HG03196 (cell line): ENCODE measurements around the gene NRL.

Experiments
- ATAC-seq: cut with Tn5 transposase; IDR thresholded peaks from one replicate; pipeline ENCODE4 v1.9.1; 2021; ENCODE audit not compliant: unreplicated experiment

NRL gene

GRCh38 chr14:24083462-24083861 lies 31.3 kb downstream of the NRL start:
- no peak for ATAC-seq

- no peak for ATAC-seq
These were observed 32.2 kb downstream of the NRL start for GRCh38 chr14:24082411-24083080.

DNA sequence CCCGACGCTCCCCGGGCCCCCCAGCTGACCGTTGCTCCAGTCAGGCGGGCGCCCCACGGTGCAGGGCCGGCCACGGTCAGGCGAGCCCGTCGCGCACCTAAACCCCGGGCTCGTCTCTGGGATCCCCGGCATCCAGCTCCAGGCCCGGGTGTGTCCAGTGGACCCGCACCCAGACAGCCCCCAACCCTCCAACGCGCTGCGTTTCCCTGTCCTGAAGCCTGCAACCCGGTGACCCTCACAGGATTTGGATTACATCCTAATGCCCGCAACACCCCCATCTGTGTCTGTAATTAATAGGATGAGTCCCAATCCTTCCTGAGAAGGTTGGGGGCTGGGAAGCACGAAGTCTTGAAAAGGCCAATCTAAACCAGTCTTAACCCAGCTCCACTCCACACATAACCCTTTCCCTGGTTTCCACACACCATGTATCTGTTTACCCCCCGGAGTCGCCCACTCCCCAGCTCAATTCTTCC lies 33.0 kb downstream of the NRL start:
- no peak for ATAC-seq

DNA sequence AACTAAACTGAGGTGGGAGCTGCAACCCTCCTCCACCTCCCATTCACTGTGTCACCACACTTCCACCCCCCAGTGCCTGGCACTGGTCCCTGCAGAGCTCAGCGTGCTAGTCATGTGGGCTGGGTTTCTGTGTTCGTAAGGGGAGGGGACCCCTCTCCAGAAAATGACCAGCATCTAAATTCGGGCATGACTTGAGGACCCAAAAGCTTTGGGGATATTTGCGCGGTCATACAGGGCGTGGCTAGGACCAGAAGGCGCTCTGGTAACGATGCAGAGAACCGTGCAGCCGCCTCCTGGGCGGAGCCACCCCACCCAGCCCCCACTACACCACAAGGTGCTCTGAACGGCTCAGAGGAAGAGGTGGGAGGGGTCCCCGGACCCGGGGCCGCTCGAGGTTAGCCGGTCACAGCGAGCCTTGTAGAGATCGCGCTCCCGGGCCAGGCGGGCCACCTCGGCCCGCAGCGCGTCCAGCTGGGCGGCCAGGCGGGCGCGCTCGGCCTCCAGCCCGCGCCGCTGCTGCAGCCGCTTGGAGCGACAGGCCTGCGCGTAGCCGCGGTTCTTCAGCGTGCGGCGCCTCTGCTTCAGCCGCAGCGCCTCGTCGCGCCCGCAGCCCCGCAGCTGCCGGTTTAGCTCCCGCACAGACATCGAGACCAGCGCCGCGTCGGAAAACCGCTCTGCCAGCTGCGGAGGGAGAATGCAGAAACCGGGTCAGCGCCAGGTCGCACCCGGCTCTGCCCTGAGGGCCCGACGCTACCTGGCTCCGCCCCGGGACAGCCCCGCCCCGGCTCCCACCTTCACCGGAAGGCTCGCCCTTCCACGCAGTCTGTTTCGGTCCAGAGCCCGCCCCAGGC lies 33.6 kb downstream of the NRL start:
- ATAC-seq = peak; percentile 84

DNA sequence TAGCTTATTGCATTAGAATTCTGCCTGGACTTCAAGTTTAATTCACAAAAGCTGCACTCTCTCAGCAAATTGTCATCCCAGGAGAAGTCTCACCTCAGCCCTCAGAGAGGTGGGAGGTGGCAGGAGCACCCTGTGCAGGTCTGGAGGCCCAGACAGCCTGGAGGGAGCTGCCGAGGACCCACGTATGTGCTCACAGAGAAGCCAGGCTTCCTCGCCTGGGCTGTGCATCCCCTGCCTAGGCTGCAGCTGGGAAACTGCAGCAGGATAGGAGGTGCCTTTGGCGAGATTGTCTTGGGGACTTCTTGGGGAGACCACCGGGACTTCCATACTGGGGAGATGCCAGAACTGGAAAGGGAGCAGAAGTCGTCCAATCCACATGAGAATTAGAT lies 34.6 kb downstream of the NRL start:
- no peak for ATAC-seq

GRCh38 chr14:24079491-24080141 lies 35.1 kb downstream of the NRL start:
- ATAC-seq = no peak

DNA sequence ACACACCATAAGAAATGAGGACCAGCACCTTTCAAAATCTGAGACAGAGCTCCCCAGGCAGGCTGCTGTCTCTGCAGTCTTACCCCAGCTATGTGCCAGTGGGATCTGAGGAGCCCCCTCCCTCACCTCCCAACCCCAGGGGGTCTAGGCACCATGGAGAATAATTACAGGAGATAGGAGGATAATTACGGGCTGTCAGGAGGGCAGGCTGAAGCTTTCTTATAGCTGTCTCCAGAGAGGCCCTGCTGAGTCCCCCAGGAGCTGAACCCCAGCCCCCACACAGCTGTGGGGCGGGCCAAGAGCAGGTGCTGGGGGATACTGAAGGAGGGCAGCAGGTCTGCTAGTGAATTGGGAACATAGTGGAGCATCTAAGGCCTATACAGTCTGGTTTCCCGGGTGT lies 36.6 kb downstream of the NRL start:
- no peak for ATAC-seq

DNA sequence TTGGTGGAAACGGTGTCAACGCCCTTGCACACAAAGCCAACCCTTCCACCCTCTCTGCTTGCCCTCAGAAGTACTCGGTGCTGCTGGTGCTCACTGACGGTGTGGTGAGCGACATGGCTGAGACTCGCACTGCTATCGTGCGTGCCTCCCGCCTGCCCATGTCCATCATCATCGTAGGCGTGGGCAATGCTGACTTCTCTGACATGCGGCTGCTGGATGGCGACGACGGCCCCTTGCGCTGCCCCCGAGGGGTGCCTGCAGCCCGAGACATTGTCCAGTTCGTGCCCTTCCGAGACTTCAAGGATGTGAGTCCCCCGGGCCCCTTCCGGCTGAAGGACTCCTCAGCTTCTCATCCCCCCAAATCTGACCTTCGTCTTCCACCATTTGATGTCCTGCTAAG lies 37.7 kb downstream of the NRL start:
- no peak for ATAC-seq

DNA sequence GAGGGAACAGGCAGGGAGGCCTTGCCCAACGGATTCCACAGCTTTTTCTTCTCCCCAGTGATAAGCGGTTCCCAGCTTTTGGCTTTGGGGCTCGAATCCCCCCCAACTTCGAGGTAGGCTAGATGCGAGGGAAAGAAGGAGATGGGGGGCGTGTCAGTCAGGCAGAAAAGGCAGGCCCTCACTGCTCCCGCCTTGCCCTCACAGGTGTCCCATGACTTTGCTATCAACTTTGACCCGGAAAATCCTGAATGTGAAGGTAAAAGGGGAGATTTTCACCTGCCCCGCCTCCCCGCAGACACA lies 38.5 kb downstream of the NRL start:
- ATAC-seq = no peak

DNA sequence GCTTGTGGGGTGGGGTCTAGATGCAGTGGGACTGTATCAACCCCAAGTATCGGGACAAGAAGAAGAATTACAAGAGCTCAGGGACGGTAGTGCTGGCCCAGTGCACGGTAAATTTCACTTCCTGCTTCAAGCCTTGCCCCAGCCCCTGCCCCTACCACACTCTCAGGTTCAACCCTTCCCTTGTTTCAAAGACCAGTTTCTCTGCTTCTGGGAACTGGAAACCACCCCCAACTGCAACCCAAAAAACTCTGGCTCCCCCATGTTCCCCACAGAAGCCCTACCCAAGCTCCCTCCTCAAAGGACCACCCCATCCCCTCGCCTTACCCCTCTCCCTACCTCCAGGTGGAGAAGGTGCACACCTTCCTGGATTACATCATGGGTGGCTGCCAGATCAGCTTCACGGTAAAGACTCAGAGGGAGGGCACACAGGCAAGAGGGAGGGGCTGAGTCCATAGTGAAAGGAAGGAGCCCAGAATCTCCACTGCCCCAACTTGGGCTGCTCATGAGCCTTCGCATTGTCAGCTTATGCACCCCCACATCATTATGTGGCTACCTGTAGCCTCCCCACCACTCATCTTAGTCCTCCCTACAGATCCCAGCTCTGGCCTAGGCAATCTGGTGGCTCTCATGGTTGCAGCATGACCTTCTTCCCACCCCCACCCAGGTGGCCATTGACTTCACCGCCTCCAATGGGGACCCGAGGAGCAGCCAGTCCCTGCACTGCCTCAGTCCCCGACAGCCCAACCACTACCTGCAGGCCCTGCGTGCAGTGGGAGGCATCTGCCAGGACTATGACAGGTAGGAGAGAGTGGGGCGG lies 39.1 kb downstream of the NRL start:
- ATAC-seq = no peak

- no peak for ATAC-seq
These were observed 39.9 kb downstream of the NRL start for GRCh38 chr14:24074625-24075484.

- no peak for ATAC-seq
These were observed 41.6 kb downstream of the NRL start for GRCh38 chr14:24072881-24073877.

- no peak for ATAC-seq
These were observed 42.3 kb downstream of the NRL start for GRCh38 chr14:24072436-24072835.

DNA sequence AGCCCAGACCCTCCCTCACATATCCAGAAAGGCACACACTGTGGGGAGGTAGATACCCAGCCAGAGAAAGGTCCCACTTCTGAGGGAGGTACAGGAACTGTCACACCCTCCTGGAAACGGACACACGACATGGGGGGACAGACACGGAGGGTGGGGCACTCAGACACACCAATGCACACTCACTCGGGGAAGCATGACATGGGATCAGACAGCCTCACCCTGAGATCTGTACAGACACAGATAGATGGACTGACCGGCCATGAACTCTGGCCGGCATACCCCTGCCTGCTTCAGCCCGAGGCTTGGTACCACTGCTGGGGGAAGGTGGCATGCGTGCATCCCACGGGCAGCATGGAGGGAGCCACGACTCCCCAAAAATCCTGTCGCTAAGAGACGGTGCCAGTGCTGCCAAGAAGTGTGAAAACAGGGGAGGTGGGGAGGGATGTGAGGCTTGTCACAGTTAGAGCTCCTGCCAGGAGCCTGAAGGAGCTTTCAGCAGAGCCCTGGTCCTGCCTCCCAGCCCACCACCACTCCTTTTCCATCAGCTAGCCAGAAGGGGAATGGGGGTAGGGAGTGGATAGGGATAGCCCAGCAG lies 42.8 kb downstream of the NRL start:
- ATAC-seq = no peak

DNA sequence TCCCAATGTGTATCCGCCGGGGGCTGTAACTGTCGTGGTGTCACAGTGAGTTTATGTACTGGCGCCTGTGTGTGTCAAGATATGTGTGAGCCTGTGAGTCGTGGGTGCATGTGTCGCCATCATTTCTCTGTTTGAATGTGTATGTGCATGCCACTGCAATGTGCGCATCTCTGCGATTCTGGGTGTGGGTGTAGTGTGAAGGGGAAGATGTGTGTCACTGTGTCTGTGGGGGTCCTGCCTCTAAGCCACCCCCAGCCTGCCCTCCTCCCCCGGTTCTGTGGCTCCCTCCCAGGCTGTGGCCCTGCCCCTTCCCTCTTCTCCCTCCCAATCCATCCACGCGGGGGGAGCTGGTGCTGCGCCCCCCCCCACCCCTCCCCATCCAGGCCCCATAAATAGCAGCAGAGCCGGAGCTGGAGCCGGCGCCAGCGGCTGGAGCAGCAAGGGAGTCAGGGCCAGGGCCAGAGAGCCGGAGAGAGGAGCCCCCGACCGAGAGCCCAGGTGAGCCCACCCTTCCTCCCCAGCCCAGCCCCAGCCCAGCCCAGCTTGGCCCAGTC lies 43.5 kb downstream of the NRL start, which contains the start of gene CPNE6:
Gene CPNE6, plus strand, starts transcription at position 419 of the 554 bp plus-strand sequence. CDS start 1,375 bp downstream, outside the sequence.
- no peak for ATAC-seq

- no peak for ATAC-seq
These were observed 44.2 kb downstream of the NRL start for GRCh38 chr14:24070285-24071143.

DNA sequence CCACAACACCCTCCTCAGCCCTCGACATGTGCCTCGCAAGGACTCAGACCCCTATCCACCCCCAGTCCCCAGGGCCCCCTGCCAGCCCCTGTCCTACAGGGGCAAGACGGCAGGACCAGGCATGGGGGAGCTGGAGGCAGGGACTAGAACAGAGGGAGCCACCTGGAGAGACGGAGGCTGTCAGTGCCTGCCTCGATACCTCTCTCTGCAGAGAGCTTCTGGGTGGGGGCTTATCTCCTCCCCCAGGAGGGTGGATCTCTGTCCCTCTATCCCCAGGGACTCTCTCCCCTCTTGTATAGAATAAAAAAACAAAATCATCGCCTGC lies 45.4 kb downstream of the NRL start:
- ATAC-seq = no peak
